ENCODE data around the gene SRGN.

SRGN gene

DNA sequence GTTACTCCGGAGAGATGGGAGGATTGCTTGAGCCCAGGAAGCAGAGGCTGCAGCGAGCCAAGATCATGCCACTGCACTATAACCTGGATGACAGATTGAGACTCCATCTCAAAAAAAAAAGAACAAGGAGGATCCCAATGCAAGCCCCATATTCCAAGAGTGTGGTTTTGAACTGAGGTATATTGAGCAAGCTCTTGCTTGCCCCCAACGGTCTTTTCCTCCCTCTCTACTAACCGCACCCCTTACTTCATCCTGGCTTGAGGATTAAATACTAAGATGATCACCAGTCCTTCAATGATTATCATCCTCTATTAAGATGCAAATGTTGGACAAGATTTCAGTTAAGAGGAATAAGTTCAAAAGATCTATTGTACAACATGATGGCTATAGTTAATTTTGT is 12.5 kb upstream of the SRGN start:
- TF ChIP-seq CTCF (conservative IDR thresholded peaks at IDR 0.05; ENCODE audit: low read depth, low read length) = no peak
- no peak for DNase-seq (ENCODE audit: low read depth)
- no peak overlapping the region for H3K4me3 ChIP-seq (ENCODE audit: low read depth, low read length)

DNA sequence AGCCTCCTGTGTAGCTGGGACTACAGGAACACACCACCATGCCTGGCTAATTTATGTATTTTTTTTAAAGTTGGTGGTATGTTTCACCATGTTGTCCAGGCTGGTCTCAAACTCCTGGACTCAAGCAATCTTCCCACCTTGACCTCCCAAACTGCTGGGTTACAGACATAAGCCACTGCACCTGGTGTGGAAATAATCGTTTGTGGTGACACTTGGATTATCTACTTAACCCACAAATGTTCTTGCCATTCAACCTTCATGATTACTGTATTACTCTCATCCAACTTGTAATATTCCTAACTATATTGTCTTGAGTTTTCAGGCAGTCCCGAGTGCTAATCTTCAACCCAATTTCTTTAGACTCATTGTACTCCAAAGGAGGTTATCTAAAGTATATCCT is 9.6 kb upstream of the SRGN start:
- H3K4me3 ChIP-seq (ENCODE audit: low read depth, low read length) = no peak overlapping the region
- no peak for DNase-seq (ENCODE audit: low read depth)
- TF ChIP-seq CTCF (conservative IDR thresholded peaks at IDR 0.05; ENCODE audit: low read depth, low read length) = no peak

DNA sequence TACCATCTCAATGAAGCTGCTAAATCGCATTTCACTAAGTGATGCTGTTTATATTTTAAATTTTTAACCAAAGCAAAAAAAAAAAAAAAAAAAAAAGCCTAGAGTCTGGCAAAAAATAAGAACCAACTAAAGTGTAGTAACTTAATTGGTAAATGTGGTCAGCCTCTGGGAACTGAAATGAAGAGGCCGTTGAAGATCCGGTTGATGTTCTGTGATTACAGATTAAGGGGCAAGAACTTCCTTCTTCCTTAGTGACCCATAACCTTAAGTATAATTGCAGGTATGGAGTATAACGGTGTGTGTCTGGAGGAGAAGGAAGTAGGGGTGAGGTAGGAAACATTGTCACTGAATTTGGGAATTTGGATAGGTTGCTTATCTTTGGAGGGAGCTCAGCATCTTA is 7.7 kb upstream of the SRGN start:
- no peak for DNase-seq (ENCODE audit: low read depth)

DNA sequence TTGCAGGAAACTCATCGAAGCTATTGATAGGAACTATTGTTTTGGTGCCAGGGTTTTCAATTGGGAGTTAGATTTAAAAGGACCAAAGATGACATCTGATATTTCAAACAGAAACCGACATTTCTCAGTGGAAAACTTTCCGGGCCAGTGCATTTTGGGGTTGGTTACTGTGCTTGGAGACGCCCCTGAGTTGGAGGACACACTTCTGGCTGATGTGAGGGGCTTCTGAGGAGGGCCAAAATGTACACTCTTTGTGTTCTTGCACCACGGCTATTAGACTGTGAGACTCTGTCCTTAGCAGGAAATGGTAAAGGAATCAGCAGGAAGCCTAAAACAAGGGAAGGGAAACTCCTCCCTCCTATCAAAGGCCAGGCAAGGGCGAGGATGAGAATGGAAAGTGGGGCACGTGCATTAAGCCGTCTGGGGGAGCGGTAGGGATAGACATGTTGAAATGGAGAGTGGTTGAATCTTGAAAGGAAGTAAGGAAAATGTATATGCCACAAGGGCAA is 1.8 kb upstream of the SRGN start:
- DNase-seq (ENCODE audit: low read depth) = peak; percentile 72
- TF ChIP-seq CTCF (conservative IDR thresholded peaks at IDR 0.05; ENCODE audit: low read depth, low read length) = no peak
- peak overlapping the region; percentile 25 for H3K4me3 ChIP-seq (ENCODE audit: low read depth, low read length)

More for the DNA sequence above, 7.7 kb upstream of the SRGN start:
- no peak for TF ChIP-seq CTCF (conservative IDR thresholded peaks at IDR 0.05; ENCODE audit: low read depth, low read length)
- H3K4me3 ChIP-seq (ENCODE audit: low read depth, low read length) = no peak overlapping the region

DNA sequence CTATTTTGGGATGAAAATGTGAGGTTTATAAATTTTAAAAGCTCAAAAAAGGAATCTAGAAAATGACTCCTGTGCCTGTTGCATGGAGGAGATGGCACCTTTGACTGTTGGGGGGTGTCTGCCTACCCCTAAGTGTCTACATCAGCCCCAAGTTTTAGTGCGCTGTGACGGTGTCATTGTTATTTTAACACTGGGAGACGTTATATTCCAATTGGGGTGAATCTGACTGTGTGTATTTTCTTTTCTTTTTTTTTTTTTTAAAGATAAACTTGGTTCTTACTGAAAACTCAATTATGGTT is 517 bp downstream of the SRGN start:
- DNase-seq (ENCODE audit: low read depth) = no peak
- TF ChIP-seq CTCF (conservative IDR thresholded peaks at IDR 0.05; ENCODE audit: low read depth, low read length) = no peak
- peak overlapping the region; percentile 70 for H3K4me3 ChIP-seq (ENCODE audit: low read depth, low read length)

- TF ChIP-seq CTCF (conservative IDR thresholded peaks at IDR 0.05; ENCODE audit: low read depth, low read length) = no peak
- DNase-seq (ENCODE audit: low read depth) = peak; percentile 80
- H3K4me3 ChIP-seq (ENCODE audit: low read depth, low read length) = peak overlapping the region; percentile 70
Measured at GRCh38 chr10:69088801-69089501, 1.0 kb downstream of the SRGN start.

Measured in choroid plexus epithelial cell (primary cell).